MM.1S (cell line): ENCODE results near the gene SMYD4.

Source experiments
- EZH2phosphoT487 ChIP-seq: fragments of 300-600 bp; sonication (generic); IDR thresholded peaks from 2 replicates; pipeline ENCODE4 v1.6.1; 2018; ENCODE audit warnings: antibody characterized with exemption, low read length
- TF ChIP-seq, protein P1 (sequence below): fragments of 300-600 bp; sonication (generic); IDR thresholded peaks from 2 replicates; pipeline ENCODE4 v1.5.1; 2016; ENCODE audit warnings: antibody characterized with exemption, low read length, mixed read lengths

DNA sequence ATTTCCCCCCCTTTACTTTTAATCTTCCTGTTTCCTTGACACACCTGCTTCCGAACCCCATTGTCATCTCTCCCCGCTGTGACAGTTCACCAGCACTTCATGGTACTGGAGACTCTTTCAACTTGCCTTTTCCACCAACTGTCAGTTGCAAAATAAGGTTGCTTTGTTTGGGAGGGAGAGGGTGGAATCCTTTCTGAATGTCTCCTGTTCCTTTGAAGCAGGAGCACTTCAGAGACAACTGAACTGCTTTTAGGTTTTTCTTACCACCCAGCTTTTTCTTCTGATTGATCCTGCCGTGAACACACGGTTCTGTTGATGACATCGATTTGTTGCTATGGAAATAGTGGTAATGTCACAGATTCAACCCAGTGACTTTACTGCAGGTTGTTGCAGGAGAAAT, 42.1 kb upstream of the SMYD4 start:
- TF ChIP-seq, protein P1, sequence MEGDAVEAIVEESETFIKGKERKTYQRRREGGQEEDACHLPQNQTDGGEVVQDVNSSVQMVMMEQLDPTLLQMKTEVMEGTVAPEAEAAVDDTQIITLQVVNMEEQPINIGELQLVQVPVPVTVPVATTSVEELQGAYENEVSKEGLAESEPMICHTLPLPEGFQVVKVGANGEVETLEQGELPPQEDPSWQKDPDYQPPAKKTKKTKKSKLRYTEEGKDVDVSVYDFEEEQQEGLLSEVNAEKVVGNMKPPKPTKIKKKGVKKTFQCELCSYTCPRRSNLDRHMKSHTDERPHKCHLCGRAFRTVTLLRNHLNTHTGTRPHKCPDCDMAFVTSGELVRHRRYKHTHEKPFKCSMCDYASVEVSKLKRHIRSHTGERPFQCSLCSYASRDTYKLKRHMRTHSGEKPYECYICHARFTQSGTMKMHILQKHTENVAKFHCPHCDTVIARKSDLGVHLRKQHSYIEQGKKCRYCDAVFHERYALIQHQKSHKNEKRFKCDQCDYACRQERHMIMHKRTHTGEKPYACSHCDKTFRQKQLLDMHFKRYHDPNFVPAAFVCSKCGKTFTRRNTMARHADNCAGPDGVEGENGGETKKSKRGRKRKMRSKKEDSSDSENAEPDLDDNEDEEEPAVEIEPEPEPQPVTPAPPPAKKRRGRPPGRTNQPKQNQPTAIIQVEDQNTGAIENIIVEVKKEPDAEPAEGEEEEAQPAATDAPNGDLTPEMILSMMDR: no peak
- no peak for TF ChIP-seq EZH2phosphoT487
